CD4-positive, alpha-beta T cell treated with Interleukin-15 for 4 hours (primary cell): ENCODE results near the gene FBLN2.
"Not testable (repeated sequence)": the region's sequence is repeated elsewhere in the genome, so short reads cannot be mapped to it uniquely, and the experiment has no call there.

ENCODE experiments used
- DNase-seq: peaks from one replicate; pipeline ENCODE4 v3.0.0-alpha.2; 2020; ENCODE audit warnings: low spot score

Gene FBLN2

GRCh38 chr3:13548696-13549622 is at the start of gene FBLN2:
FBLN2 (plus strand) TSS chr3:13549125; CDS start chr3:13570356, 21,231 bp downstream.
- DNase-seq = peak; percentile 2

- DNase-seq = not testable (repeated sequence)
These were observed 49.7 kb upstream of the FBLN2 start for GRCh38 chr3:13499246-13499645.

- no peak for DNase-seq
These were observed 48.6 kb upstream of the FBLN2 start for GRCh38 chr3:13500133-13500885.

- DNase-seq = no peak
These were observed 47.9 kb upstream of the FBLN2 start for GRCh38 chr3:13501056-13501455.

GRCh38 chr3:13501521-13501920 is 47.4 kb upstream of the FBLN2 start:
- DNase-seq = no peak

- DNase-seq = no peak
These were observed 46.8 kb upstream of the FBLN2 start for GRCh38 chr3:13501958-13502790.

GRCh38 chr3:13502791-13503060 is 46.2 kb upstream of the FBLN2 start:
- DNase-seq = no peak

- no peak for DNase-seq
These were observed 44.6 kb upstream of the FBLN2 start for GRCh38 chr3:13504161-13504831.

- DNase-seq = no peak
These were observed 43.5 kb upstream of the FBLN2 start for GRCh38 chr3:13505147-13506130.

- no peak for DNase-seq
These were observed 42.7 kb upstream of the FBLN2 start for GRCh38 chr3:13506239-13506638.

GRCh38 chr3:13506680-13507079 is 42.2 kb upstream of the FBLN2 start:
- no peak for DNase-seq

GRCh38 chr3:13507247-13507569 is 41.7 kb upstream of the FBLN2 start:
- no peak for DNase-seq

GRCh38 chr3:13507570-13508339 is 41.2 kb upstream of the FBLN2 start:
- no peak for DNase-seq

- no peak for DNase-seq
These were observed 40.4 kb upstream of the FBLN2 start for GRCh38 chr3:13508496-13508895.

- DNase-seq = no peak
These were observed 39.7 kb upstream of the FBLN2 start for GRCh38 chr3:13509059-13509815.

- no peak for DNase-seq
These were observed 39.1 kb upstream of the FBLN2 start for GRCh38 chr3:13509816-13510192.

GRCh38 chr3:13512451-13512850 is 36.5 kb upstream of the FBLN2 start:
- no peak for DNase-seq

GRCh38 chr3:13513051-13513912 is 35.6 kb upstream of the FBLN2 start:
- DNase-seq = no peak
